Measurements from ENCODE around the gene GBP1. TPM values are rescaled to one million over a fixed set of nuclear protein-coding genes. Genes with fewer than 3 reads are reported as not detected.
"Not testable (repeated sequence)": the region's sequence is repeated elsewhere in the genome, so short reads cannot be mapped to it uniquely, and the experiment has no call there.

The GBP1 gene
- total and polyA plus RNA-seq, 7 donors, result 4.2 to 72.1 (median 24.2) TPM

- H3K36me3 ChIP-seq, result no peaks in the 10 kb centered on the region
- intact Hi-C loops (cut with DNase I), result no loop called here
- no peaks in the 10 kb centered on the region for H3K9me3 ChIP-seq
- no peak overlapping the region for H3K27ac ChIP-seq
- H3K27me3 ChIP-seq, result no peaks in the 10 kb centered on the region
- H3K4me3 ChIP-seq, result no peak overlapping the region
- no peak for DNase-seq
- WGBS, 2 donors, result 90% methylated on average over 3 of the region's 3 CpGs
- TF ChIP-seq POLR2AphosphoS5 (IDR thresholded peaks at IDR 0.05) (no peak), POLR2A (IDR thresholded peaks at IDR 0.05) (no peak), EP300 (IDR thresholded peaks at IDR 0.05) (no peak)
- H3K4me1 ChIP-seq, result peaks cover 0 to 11% (median 8%) of the 10 kb centered on the region in 4 donors
These were observed 39.1 kb downstream of the GBP1 start for GRCh38 chr1:89025928-89026327.

GRCh38 chr1:89023026-89023425, 42.0 kb downstream of the GBP1 start:
- TF ChIP-seq CTCF (IDR thresholded peaks at IDR 0.05) (no peak), POLR2A (IDR thresholded peaks at IDR 0.05) (no peak), EP300 (IDR thresholded peaks at IDR 0.05) (no peak), POLR2AphosphoS5 (IDR thresholded peaks at IDR 0.05) (no peak)
- H3K4me1 ChIP-seq, result peaks cover 0 to 12% (median 8%) of the 10 kb centered on the region in 4 donors
- peaks cover 0 to 17% (median 0%) of the 10 kb centered on the region in 4 donors for H3K36me3 ChIP-seq
- peak overlapping the region in 3 of 4 donors; percentile 38 to 50 (median 49) for H3K4me3 ChIP-seq
- no peaks in the 10 kb centered on the region for H3K27me3 ChIP-seq
- peak overlapping the region; percentile 72 to 84 (median 80) for H3K27ac ChIP-seq
- no peaks in the 10 kb centered on the region for H3K9me3 ChIP-seq
- intact Hi-C loops (cut with DNase I), result loop anchor here (5.0 kb wide), 1 partner anchor 39 kb away; no protein-coding TSS in a partner anchor
- DNase-seq, result no peak

- Histone ChIP-seq H3K27ac (peak within 1 kb of the TSS; percentile 72 to 84 (median 80)), H3K27me3 (no peaks in the 10 kb centered on the region), H3K4me1 (peaks cover 0 to 12% (median 8%) of the 10 kb centered on the region in 4 donors), H3K9me3 (no peaks in the 10 kb centered on the region), H3K36me3 (peaks cover 0 to 17% (median 0%) of the 10 kb centered on the region in 4 donors), H3K4me3 (peak within 1 kb of the TSS; percentile 29 to 50 (median 44))
- peak in 2 of 4 donors; percentile 22 to 42 for TF ChIP-seq POLR2AphosphoS5 (IDR thresholded peaks at IDR 0.05)
- TF ChIP-seq POLR2A (IDR thresholded peaks at IDR 0.05), result no peak
- intact Hi-C loops (cut with DNase I), result loop anchor here (5.0 kb wide), 1 partner anchor 40 kb away; no protein-coding TSS in a partner anchor
- DNase-seq, result no peak
- 1 to 4% methylated on average over 5 of the region's 5 CpGs for WGBS, 2 donors
These were observed 42.6 kb downstream of the GBP1 start, which contains the start of gene GBP3 for GRCh38 chr1:89022167-89022959. TSS of gene GBP3 (minus strand) at chr1:89022866. CDS start at chr1:89020721, 2,145 bp downstream.

- H3K9me3 ChIP-seq; intact Hi-C loops (cut with DNase I); H3K27ac ChIP-seq; DNase-seq; H3K27me3 ChIP-seq; H3K4me3 ChIP-seq: not testable (repeated sequence)
- Histone ChIP-seq H3K36me3 (peaks cover 4 to 46% (median 13%) of the 10 kb centered on the region in 4 donors), H3K4me1 (peaks cover 0 to 12% (median 8%) of the 10 kb centered on the region in 4 donors)
- WGBS, 2 donors, result 23 to 72% methylated on average over 3 of the region's 3 CpGs
These were observed 46.7 kb downstream of the GBP1 start for GRCh38 chr1:89018318-89018717.

- TF ChIP-seq POLR2A (IDR thresholded peaks at IDR 0.05) (no peak), CTCF (IDR thresholded peaks at IDR 0.05) (no peak), POLR2AphosphoS5 (IDR thresholded peaks at IDR 0.05) (no peak), EP300 (IDR thresholded peaks at IDR 0.05) (no peak)
- 65 to 85% methylated on average over 4 of the region's 4 CpGs for WGBS, 2 donors
- Histone ChIP-seq H3K27ac (no peak overlapping the region), H3K36me3 (peaks cover 0 to 58% (median 12%) of the 10 kb centered on the region in 4 donors), H3K27me3 (no peaks in the 10 kb centered on the region), H3K4me1 (no peaks in the 10 kb centered on the region), H3K4me3 (no peak overlapping the region), H3K9me3 (no peaks in the 10 kb centered on the region)
- no peak for DNase-seq
- intact Hi-C loops (cut with DNase I), result no loop called here
These were observed 56.5 kb downstream of the GBP1 start for GRCh38 chr1:89008511-89008910.
